Measurements from ENCODE around the gene ZNF143.
"Not testable (repeated sequence)": the region's sequence is repeated elsewhere in the genome, so short reads cannot be mapped to it uniquely, and the experiment has no call there.

ZNF143 gene

DNA sequence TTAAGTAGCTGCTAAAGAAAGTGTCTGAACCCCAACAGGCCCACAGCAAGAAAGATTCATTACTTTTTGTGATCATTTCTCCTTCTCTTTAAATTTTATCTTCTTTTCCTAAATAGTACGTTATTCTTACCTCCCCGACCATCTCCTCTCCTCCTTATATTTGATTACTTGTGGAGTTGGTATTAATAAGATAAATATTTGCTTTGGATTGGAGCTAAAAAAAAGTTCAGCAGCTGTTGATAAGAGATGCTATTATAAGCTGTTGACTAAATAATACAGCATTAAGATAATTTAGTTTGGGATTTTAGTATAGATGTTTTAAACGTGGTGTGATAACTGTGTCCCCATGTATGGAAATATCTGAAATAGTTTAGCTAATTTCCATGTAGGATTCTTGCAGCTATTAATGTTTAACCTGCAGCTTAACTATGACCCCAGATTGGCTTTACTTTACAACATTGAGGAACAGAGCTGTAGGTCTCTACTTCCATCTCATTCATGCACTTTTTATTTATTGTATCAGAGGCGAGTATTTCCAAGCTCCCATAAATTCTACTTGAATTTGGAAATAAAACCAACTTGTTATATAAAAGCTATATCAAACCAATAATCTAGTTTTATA is 37.8 kb downstream of the ZNF143 start:
- no peak for DNase-seq

DNA sequence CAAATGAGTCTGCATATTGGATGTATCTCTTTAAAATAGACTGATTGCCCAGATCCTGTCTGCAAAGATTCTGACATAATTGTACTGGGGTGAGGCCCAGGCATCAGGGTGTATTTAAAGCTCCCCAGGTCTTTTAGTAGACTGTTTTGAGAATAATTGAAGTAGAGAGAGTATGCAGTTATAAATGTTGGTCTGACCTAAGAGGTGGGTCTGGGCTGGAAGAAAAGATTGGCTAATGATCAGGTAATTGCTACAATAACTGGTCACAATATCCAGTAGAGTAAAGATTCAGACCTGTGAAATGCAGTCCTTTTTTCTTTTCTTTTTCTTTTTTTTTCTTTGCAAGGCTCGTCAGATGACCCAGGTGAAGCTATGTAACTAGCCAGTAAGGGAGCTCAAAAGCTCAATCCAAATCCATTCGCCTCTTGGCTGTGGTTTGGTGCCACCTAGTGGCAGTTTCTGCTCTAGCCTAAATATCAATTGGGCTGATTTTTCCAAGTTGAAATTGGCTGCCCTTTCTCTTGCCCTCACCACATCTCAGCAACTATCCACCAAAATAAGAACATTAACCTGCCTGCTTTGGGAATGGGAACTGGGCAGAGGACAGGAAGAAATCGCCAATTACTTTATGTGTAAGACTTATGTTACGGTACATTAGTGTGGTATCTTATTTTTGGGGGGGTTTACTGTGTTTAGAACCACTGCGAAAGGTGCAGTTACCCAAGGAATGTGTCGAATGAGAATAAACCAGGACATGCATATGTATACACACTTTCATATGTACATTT is 45.9 kb downstream of the ZNF143 start:
- DNase-seq = peak; percentile 82

DNA sequence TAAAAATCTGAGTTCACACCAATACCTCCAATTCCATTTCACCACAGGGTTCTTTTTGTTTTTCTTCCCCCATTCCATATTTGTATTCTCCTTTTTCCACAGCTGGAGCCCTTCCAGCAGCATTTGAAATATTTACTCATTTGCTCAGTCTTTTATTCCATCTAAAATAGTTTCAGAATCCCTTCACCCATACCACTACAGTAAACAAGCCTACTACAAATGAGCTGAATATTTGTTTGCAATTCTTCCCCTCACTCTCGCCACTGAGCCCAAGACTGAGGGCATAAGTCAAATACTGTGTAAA is 46.4 kb downstream of the ZNF143 start:
- DNase-seq = no peak

DNA sequence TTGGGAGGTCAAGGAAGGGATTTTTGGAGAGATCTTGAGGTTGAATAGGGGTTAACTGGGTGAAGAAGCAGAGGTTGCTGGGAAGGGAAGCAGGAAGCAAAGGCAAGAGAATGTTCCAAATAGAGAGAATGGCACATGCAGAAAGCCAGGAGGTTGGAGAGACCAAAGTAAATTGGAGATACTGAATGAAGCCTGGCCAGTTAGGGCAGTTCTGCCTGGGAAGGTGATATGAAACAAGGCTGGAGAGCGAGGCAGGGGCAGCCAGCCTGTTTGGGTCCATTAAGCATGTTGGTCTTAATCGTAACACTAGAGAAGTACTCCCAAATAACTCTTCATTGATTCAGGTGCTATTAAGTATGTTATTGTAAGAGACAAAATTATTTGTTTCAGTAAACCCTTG is 48.2 kb downstream of the ZNF143 start:
- no peak for DNase-seq

DNA sequence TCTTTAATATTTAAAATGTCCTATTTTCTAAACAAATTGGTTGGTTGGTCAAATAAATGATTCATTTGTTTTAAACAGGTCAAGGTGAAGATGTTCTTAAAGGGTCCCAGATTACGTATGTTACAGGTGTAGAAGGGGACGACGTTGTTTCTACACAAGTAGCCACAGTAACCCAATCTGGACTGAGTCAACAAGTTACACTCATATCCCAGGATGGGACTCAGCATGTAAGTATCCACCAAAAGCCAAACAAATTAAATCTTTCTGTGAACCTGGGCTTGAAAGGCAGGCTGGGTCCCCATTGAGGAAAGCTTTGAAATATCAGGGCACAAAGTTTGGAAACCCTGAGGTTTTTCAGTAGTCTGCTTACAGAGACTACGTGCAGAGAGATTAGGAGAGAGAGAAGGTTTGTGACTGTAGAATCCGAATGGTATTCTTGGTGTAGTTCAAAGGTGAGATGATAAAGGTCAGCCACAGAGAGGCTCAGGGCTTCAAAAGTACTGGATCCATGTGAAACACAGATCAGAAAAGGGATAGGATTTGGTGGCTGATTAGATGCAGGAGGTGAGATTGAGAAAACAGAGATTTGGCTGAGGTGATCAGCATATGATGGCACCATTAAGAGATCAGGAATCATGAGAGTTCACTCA is 51.7 kb downstream of the ZNF143 start:
- DNase-seq = no peak

- not testable (repeated sequence) for DNase-seq
Measured at GRCh38 chr11:9514576-9514975, 53.8 kb downstream of the ZNF143 start.

DNA sequence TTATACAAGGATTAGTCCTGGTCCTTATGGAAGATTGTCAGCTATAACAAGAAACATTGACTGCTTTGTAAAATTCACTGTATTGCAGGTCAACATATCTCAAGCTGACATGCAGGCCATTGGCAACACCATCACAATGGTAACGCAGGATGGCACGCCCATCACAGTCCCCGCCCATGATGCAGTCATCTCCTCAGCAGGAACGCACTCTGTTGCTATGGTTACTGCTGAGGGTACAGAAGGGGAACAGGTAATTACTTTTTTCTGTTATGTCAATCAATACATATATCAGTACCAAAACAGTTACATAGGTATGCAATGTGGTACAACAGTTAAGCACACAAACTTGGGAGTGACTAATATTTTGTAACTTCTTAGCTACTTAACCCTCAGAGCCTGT is 55.3 kb downstream of the ZNF143 start:
- no peak for DNase-seq

GRCh38 chr11:9518835-9519410 is 58.1 kb downstream of the ZNF143 start:
- no peak for DNase-seq

DNA sequence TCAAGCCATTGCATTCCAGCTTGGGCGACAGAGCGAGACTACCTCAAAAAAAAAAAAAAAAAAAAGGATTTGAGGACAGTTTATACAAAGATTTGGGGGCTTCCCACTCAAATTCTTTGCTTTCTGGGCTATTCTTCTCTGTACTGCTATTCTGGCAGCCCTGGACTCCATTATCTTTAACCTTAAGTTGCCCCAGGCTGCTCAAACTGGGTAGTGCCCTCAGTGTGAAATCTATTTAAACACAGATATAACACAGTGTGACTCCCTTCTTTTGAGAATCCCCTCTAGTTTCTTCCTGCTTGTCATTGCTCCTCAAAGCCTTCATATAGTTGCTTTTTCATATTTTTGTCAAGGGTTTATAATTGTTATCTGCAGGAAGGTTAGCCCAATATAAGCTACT is 63.2 kb downstream of the ZNF143 start:
- no peak for DNase-seq

- no peak for DNase-seq
Measured at GRCh38 chr11:9525116-9525515, 64.3 kb downstream of the ZNF143 start.

DNA sequence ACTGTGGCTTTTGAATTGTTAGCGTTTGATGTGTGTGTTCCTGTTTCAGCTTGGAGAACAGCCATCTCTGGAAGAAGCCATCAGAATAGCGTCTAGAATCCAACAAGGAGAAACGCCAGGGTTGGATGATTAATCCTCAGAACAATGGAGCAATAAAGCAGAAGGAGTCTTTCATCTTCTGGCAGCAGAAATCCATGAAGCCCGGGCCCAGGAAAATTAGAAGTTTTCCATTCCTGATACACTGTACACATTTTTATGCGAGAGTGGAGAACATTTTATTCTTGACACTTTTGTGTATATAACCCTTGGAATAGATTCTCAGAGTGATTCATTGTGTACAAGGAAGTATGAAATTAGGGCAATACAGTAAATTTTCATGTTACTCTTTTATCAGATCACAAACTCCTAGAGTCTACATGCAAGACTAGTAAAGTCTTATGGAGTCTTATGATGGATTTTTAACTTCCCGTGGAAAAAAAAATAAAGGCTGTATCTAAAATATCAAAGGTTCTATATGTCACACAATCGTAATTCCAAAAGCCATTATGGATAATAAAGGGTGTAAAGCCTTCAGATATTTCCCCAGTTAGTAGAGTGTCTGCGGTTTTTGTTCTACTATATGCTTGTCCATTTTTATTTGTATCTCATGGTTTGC is 66.8 kb downstream of the ZNF143 start:
- no peak for DNase-seq

DNA sequence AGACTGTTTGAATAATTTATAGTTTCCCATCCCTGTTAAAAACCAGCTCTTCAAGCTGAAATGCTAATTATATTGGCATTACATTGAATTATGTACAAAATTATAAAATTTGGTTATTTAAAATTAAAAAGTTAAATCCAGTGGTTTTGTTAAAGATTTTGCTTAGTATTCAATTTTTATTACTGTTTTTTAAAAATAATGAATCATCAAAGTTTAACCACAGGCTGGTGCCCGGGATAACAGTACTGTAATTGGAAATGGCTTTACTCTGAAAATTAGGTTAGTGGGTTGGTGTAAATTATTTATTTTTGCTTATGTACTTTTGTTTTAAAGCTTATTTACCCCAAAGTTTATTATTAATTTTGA is 67.3 kb downstream of the ZNF143 start:
- DNase-seq = no peak

DNA sequence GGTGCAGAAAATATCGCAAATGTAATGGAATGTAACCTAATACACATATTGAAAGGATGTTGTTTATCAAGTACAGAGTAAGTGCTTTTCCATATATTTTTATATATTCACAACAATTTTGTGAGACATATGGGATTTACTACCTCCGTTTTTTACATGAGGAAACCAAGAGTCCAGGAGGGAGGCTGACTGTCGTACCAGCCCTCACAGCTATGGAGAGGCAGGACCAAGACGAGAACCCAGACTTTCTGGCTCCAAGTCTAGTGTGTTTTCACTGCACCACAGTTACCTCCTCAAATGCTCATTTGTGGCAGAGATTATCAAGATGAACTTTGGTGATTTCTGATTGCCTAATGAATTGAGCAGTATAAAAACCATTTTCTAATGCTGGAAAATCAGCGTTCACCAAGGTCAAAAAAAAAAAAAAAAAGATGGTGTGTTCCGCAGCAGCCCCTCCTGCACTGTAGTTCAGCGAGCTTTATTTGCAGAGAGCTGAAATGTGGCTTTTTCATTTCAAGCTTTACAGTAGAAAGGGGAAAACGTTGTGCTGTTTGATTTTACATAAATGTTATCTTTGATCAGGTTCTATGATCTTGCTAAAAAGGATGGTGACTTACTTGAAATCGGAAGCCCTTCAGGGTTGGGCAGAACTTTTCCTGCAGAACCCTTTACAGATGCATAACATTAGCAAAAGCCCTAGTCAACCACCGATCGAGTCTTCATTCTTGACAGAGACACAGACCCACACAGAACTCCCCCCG is 67.9 kb downstream of the ZNF143 start:
- DNase-seq = no peak

GRCh38 chr11:9529334-9529650 is 68.5 kb downstream of the ZNF143 start:
- DNase-seq = peak; percentile 74

- DNase-seq = peak; percentile 88
Measured at GRCh38 chr11:9530020-9530621, 69.3 kb downstream of the ZNF143 start.

DNA sequence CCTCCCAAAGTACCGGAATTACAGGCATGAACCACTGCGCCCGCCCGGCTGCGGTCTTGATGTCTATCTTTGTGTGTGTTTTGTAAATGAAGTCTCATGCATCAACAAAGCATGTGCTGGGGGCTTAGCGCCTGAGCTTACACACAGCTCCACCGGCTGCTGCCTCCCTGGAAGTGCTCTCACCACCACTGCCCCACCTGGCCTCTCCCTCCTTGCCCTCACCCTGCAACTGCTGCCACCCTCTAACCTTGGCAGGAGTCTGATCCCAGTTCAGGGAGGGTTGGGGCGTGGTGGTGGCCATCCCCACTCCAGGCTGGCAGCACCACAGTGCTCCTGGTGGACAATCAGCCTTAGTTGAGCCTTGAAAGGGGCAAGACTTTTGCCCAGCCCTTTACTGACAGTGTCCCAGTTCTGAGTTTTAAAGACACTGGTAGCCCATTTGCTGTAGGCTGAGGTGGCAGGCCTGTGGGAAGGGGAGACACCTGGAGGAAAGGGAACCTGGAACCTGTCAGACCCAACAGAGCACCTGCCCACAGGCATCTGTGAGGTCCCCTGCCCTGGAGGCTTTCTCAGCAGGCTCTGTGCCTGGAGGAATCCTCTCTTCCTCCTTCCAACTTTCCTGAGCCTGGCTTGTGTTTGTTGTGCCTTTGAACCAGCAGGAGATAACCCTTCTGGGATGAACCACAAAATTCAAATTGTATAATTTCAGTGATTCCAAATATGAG is 70.3 kb downstream of the ZNF143 start:
- peak; percentile 84 for DNase-seq

- DNase-seq = no peak
Measured at GRCh38 chr11:9533058-9533457, 72.2 kb downstream of the ZNF143 start.

- DNase-seq = no peak
Measured at GRCh38 chr11:9533736-9534473, 73.1 kb downstream of the ZNF143 start.

- peak; percentile 89 for DNase-seq
Measured at GRCh38 chr11:9535189-9535781, 74.5 kb downstream of the ZNF143 start.

- no peak for DNase-seq
Measured at GRCh38 chr11:9538548-9538947, 77.7 kb downstream of the ZNF143 start.

DNA sequence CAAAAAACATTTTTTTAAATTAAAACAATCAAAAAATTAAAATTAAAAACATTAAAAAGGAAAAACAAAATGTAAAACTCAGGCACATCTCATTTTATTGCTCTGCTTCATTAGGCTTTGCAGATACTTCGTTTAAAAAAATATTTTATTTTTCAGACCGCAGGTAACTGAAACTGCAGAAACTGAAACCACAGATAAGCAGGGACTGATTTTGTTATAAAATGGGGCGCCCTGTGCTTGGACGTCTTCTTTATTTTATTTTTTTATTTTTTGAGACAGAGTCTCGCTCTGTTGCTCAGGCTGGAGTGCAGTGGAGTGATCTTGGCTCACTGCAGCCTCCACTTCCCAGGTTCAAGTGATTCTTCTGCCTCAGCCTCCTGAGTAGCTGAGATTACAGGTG is 88.4 kb downstream of the ZNF143 start:
- not testable (repeated sequence) for DNase-seq
